PC-3 (cell line): Measurements from ENCODE around the gene DCAF16.

Experiments used
- CTCF ChIP-seq: fragments of 300-600 bp; sonication (generic); conservative IDR thresholded peaks from 2 replicates; pipeline ENCODE4 v1.5.1; 2017; ENCODE audit warnings: antibody characterized with exemption, low read depth, mild to moderate bottlenecking, low read length
- EZH2 ChIP-seq: fragments of 300-600 bp; sonication (generic); IDR thresholded peaks from one replicate; pipeline ENCODE4 v1.6.1; 2017; ENCODE audit warnings: antibody characterized with exemption, mild to moderate bottlenecking, low read length; ENCODE audit not compliant: unreplicated experiment

- no peak for TF ChIP-seq CTCF
- no peak for TF ChIP-seq EZH2
These were observed 41.4 kb upstream of the DCAF16 start for GRCh38 chr4:17851959-17852358.
